IPS-18a (cell line): ENCODE results near the gene LGMN.
"Not testable (repeated sequence)": the region's sequence is repeated elsewhere in the genome, so short reads cannot be mapped to it uniquely, and the experiment has no call there.

ENCODE experiments used
- H3K27ac ChIP-seq: one replicate; pipeline ENCODE4 v1.5.1; 2013; ENCODE audit warnings: low read length
- H3K27me3 ChIP-seq: one replicate; pipeline ENCODE4 v1.6.1; 2013; ENCODE audit warnings: mild to moderate bottlenecking, low read length; ENCODE audit not compliant: control insufficient read depth, insufficient read depth
- H3K36me3 ChIP-seq: one replicate; pipeline ENCODE4 v1.6.1; 2013; ENCODE audit warnings: low read depth, low read length; ENCODE audit not compliant: control insufficient read depth
- H3K4me1 ChIP-seq: one replicate; pipeline ENCODE4 v1.6.1; 2013; ENCODE audit warnings: low read depth, low read length; ENCODE audit not compliant: control insufficient read depth
- H3K4me3 ChIP-seq: one replicate; pipeline ENCODE4 v1.5.1; 2013; ENCODE audit warnings: low read length
- H3K9ac ChIP-seq: one replicate; pipeline ENCODE4 v1.6.1; 2013; ENCODE audit warnings: mild to moderate bottlenecking, low read length, moderate library complexity
- H3K9me3 ChIP-seq: one replicate; pipeline ENCODE4 v1.6.1; 2013; ENCODE audit warnings: low read depth, low read length; ENCODE audit not compliant: control insufficient read depth

The LGMN gene

GRCh38 chr14:92759300-92759678 lies 10.9 kb upstream of the LGMN start:
- no peak overlapping the region for H3K4me3 ChIP-seq
- H3K4me1 ChIP-seq = no peaks in the 10 kb centered on the region
- H3K27ac ChIP-seq = no peak overlapping the region
- no peaks in the 10 kb centered on the region for H3K9me3 ChIP-seq
- no peak overlapping the region for H3K9ac ChIP-seq
- no peaks in the 10 kb centered on the region for H3K27me3 ChIP-seq
- no peaks in the 10 kb centered on the region for H3K36me3 ChIP-seq

- Histone ChIP-seq H3K9ac (no peak overlapping the region), H3K9me3 (no peaks in the 10 kb centered on the region), H3K27me3 (no peaks in the 10 kb centered on the region), H3K36me3 (no peaks in the 10 kb centered on the region), H3K4me1 (no peaks in the 10 kb centered on the region), H3K4me3 (no peak overlapping the region), H3K27ac (no peak overlapping the region)
Measured at GRCh38 chr14:92756446-92756845, 8.0 kb upstream of the LGMN start.

GRCh38 chr14:92755495-92755894 lies 7.1 kb upstream of the LGMN start:
- Histone ChIP-seq H3K36me3 (no peaks in the 10 kb centered on the region), H3K9me3 (no peaks in the 10 kb centered on the region), H3K4me3 (no peak overlapping the region), H3K9ac (no peak overlapping the region), H3K4me1 (no peaks in the 10 kb centered on the region), H3K27me3 (no peaks in the 10 kb centered on the region), H3K27ac (no peak overlapping the region)

GRCh38 chr14:92754966-92755365 lies 6.5 kb upstream of the LGMN start:
- H3K9ac ChIP-seq = no peak overlapping the region
- no peaks in the 10 kb centered on the region for H3K4me1 ChIP-seq
- H3K27me3 ChIP-seq = no peaks in the 10 kb centered on the region
- H3K36me3 ChIP-seq = no peaks in the 10 kb centered on the region
- H3K9me3 ChIP-seq = no peaks in the 10 kb centered on the region
- no peak overlapping the region for H3K4me3 ChIP-seq
- H3K27ac ChIP-seq = no peak overlapping the region

- no peak overlapping the region for H3K4me3 ChIP-seq
- no peaks in the 10 kb centered on the region for H3K9me3 ChIP-seq
- H3K4me1 ChIP-seq = no peaks in the 10 kb centered on the region
- H3K27me3 ChIP-seq = peaks cover 8% of the 10 kb centered on the region
- no peaks in the 10 kb centered on the region for H3K36me3 ChIP-seq
- H3K27ac ChIP-seq = no peak overlapping the region
- H3K9ac ChIP-seq = no peak overlapping the region
Measured at GRCh38 chr14:92753250-92753649, 4.8 kb upstream of the LGMN start.

GRCh38 chr14:92751819-92752218 lies 3.4 kb upstream of the LGMN start:
- Histone ChIP-seq H3K9me3 (no peaks in the 10 kb centered on the region), H3K4me1 (peaks cover 4% of the 10 kb centered on the region), H3K36me3 (no peaks in the 10 kb centered on the region), H3K27ac (no peak overlapping the region), H3K27me3 (peaks cover 17% of the 10 kb centered on the region), H3K4me3 (no peak overlapping the region), H3K9ac (no peak overlapping the region)

- Histone ChIP-seq H3K9me3 (no peaks in the 10 kb centered on the region), H3K27me3 (peaks cover 17% of the 10 kb centered on the region), H3K27ac (no peak overlapping the region), H3K4me1 (peaks cover 4% of the 10 kb centered on the region), H3K4me3 (no peak overlapping the region), H3K9ac (no peak overlapping the region), H3K36me3 (no peaks in the 10 kb centered on the region)
Measured at GRCh38 chr14:92750994-92751400, 2.6 kb upstream of the LGMN start.

- H3K9me3 ChIP-seq, H3K27ac ChIP-seq, H3K9ac ChIP-seq, H3K4me3 ChIP-seq, H3K36me3 ChIP-seq, H3K4me1 ChIP-seq: not testable (repeated sequence)
- peaks cover 17% of the 10 kb centered on the region for H3K27me3 ChIP-seq
Measured at GRCh38 chr14:92750222-92750728, 1.8 kb upstream of the LGMN start.

- H3K27me3 ChIP-seq = peaks cover 17% of the 10 kb centered on the region
- H3K9ac ChIP-seq = peak overlapping the region; percentile 62
- peaks cover 4% of the 10 kb centered on the region for H3K4me1 ChIP-seq
- H3K27ac ChIP-seq = no peak overlapping the region
- H3K9me3 ChIP-seq = no peaks in the 10 kb centered on the region
- H3K4me3 ChIP-seq = peak overlapping the region; percentile 90
- H3K36me3 ChIP-seq = no peaks in the 10 kb centered on the region
Measured at GRCh38 chr14:92747701-92748258, 647 bp downstream of the LGMN start.

GRCh38 chr14:92744198-92744597 lies 4.2 kb downstream of the LGMN start:
- H3K27me3 ChIP-seq = peaks cover 12% of the 10 kb centered on the region
- no peaks in the 10 kb centered on the region for H3K9me3 ChIP-seq
- peaks cover 4% of the 10 kb centered on the region for H3K4me1 ChIP-seq
- H3K9ac ChIP-seq = no peak overlapping the region
- H3K27ac ChIP-seq = no peak overlapping the region
- no peaks in the 10 kb centered on the region for H3K36me3 ChIP-seq
- H3K4me3 ChIP-seq = no peak overlapping the region

GRCh38 chr14:92740440-92740839 lies 8.0 kb downstream of the LGMN start:
- Histone ChIP-seq H3K36me3 (no peaks in the 10 kb centered on the region), H3K27ac (no peak overlapping the region), H3K9me3 (no peaks in the 10 kb centered on the region), H3K9ac (no peak overlapping the region), H3K27me3 (no peaks in the 10 kb centered on the region), H3K4me1 (no peaks in the 10 kb centered on the region), H3K4me3 (no peak overlapping the region)

GRCh38 chr14:92737619-92738188 lies 10.7 kb downstream of the LGMN start:
- H3K4me3 ChIP-seq = no peak overlapping the region
- H3K27ac ChIP-seq = no peak overlapping the region
- no peaks in the 10 kb centered on the region for H3K36me3 ChIP-seq
- H3K9me3 ChIP-seq = no peaks in the 10 kb centered on the region
- no peaks in the 10 kb centered on the region for H3K27me3 ChIP-seq
- H3K4me1 ChIP-seq = no peaks in the 10 kb centered on the region
- H3K9ac ChIP-seq = no peak overlapping the region
